HepG2 (cell line): ENCODE results near the gene RNF133. TPM values are rescaled to one million over a fixed set of nuclear protein-coding genes. Genes with fewer than 3 reads are reported as not detected.
"Not testable (repeated sequence)": the region's sequence is repeated elsewhere in the genome, so short reads cannot be mapped to it uniquely, and the experiment has no call there.

Experiments
- ATAC-seq: fragments of 200-7000 bp; cut with Tn5 transposase; 3 replicates; pipeline ENCODE4 v1.9.1; 2020; ENCODE audit warnings: mild to moderate bottlenecking, moderate library complexity
- BruUV-seq: library from RNA; stranded (reverse); fragments of 400-500 nt; replicated peaks from 2 replicates; lab custom pipeline; 2021; lab: Mats Ljungman, UMichigan
- CTCF ChIA-PET: fragments of 300-600 bp; formaldehyde crosslinking; extraction: SDS; loops from one replicate; lab custom pipeline; 2021; ENCODE audit warnings: low total read pairs, inconsistent platforms, low intra/inter-chr PET ratio; lab: Yijun Ruan, JAX
- POLR2A ChIA-PET: fragments of 350-600 bp; sonication (Branson Sonifier 250); formaldehyde crosslinking; loops from one replicate; lab custom pipeline; 2020; ENCODE audit warnings: antibody characterized with exemption, inconsistent platforms; lab: Yijun Ruan, JAX
- DNase-seq: peaks from one replicate; pipeline ENCODE4 v3.0.0-alpha.2; 2015; ENCODE audit warnings: low spot score
- FAIRE-seq: peaks from 3 replicates; lab custom pipeline; 2011; peaks lifted over from hg19 to GRCh38; lab: Jason Lieb, UNC
- H2AFZ ChIP-seq: one replicate; pipeline ENCODE4 v1.6.1; 2011; ENCODE audit warnings: low read length, inconsistent platforms
- H3K27ac ChIP-seq: fragments of 300-600 bp; 3 replicates; pipeline ENCODE4 v1.8.0; 2011; ENCODE audit warnings: mixed run types, mild to moderate bottlenecking, mixed read lengths, low read length, inconsistent platforms; ENCODE audit not compliant: insufficient read depth; ENCODE audit errors: extremely low read length
- H3K27me3 ChIP-seq, 2 experiments: fragments of 200-600 bp in 1 of 2; 2 replicates in 1 of 2; 3 replicates in 1 of 2; pipeline versions ENCODE4 v1.6.0 to v1.8.0; 2011; ENCODE audit warnings: low read length in 2 of 2, mild to moderate bottlenecking in 2 of 2, moderate library complexity in 2 of 2, inconsistent platforms in 1 of 2; ENCODE audit not compliant: insufficient read depth in 2 of 2, control insufficient read depth in 1 of 2
- H3K36me3 ChIP-seq, 2 experiments: fragments of 200-600 bp in 1 of 2; replicated peaks in 1 of 2; 2 replicates in 1 of 2; 3 replicates in 1 of 2; pipeline versions ENCODE4 v1.5.1 to v1.8.0; 2011; ENCODE audit warnings: low read length in 2 of 2, inconsistent platforms in 1 of 2; ENCODE audit not compliant: insufficient read depth in 2 of 2, control insufficient read depth in 1 of 2
- H3K4me1 ChIP-seq: 2 replicates; pipeline ENCODE4 v1.5.1; 2012; ENCODE audit warnings: low read length, inconsistent platforms; ENCODE audit not compliant: insufficient read depth
- H3K4me2 ChIP-seq: 2 replicates; pipeline ENCODE4 v1.6.0; 2011; ENCODE audit warnings: low read depth, low read length, inconsistent platforms
- H3K4me3 ChIP-seq, 3 experiments: fragments of 200-600 bp in 1 of 3; sonication (generic), shearing (Covaris generic) in 1 of 3; replicated peaks in 1 of 3; 2 replicates each; pipeline ENCODE4 v1.5.1; 2011 to 2016; ENCODE audit warnings: low read length in 3 of 3, inconsistent platforms in 2 of 3, low read depth in 2 of 3, mild to moderate bottlenecking in 2 of 3, control low read depth in 1 of 3, mixed read lengths in 1 of 3; ENCODE audit not compliant: insufficient read depth in 1 of 3
- H3K79me2 ChIP-seq: one replicate; pipeline ENCODE4 v1.6.1; 2011; ENCODE audit warnings: low read length, inconsistent platforms; ENCODE audit not compliant: insufficient read depth
- H3K9ac ChIP-seq: 2 replicates; pipeline ENCODE4 v1.6.0; 2011; ENCODE audit warnings: mild to moderate bottlenecking, low read depth, low read length, inconsistent platforms; ENCODE audit not compliant: insufficient read depth
- H3K9me3 ChIP-seq: 2 replicates; pipeline ENCODE4 v1.5.1; 2012; ENCODE audit warnings: mild to moderate bottlenecking, low read length
- H4K20me1 ChIP-seq: 2 replicates; pipeline ENCODE4 v1.6.0; 2011; ENCODE audit warnings: inconsistent platforms, mild to moderate bottlenecking, low read length, moderate library complexity; ENCODE audit not compliant: insufficient read depth
- BORCS8-MEF2B ChIP-seq: sonication (generic); formaldehyde crosslinking; IDR thresholded peaks from 2 replicates; pipeline ENCODE4 v1.8.0; 2022; ENCODE audit warnings: mild to moderate bottlenecking, missing genetic modification reagents
- RXRB ChIP-seq: IDR thresholded peaks from 2 replicates; pipeline ENCODE4 v1.6.1; 2016; ENCODE audit warnings: borderline replicate concordance, missing genetic modification reagents, missing compliant biosample characterization
- TARDBP ChIP-seq: sonication (generic); formaldehyde crosslinking; IDR thresholded peaks from 2 replicates; pipeline ENCODE4 v1.8.0; 2022; ENCODE audit warnings: mild to moderate bottlenecking, missing genetic modification reagents
- whole genome bisulfite sequencing: methylation state at CpG from one replicate; pipeline ENCODE4 v1.1.6; 2017; ENCODE audit warnings: low lambda C conversion rate; 5-methylcytosine and 5-hydroxymethylcytosine counted together
- in situ Hi-C: cut with HindIII; loops from 2 replicates; pipeline ENCODE4 v1.10.0; 2017; ENCODE audit warnings: low pct_unique_long_range_greater_than_20kb; ENCODE audit not compliant: extremely low pct_ligation_motif_present
- intact Hi-C: fragments of 100-400 bp; cut with micrococcal nuclease; formaldehyde crosslinking; loops from one replicate; pipeline ENCODE4 v1.10.0; 2022; ENCODE audit not compliant: unreplicated experiment
- polyA plus RNA-seq, 8 experiments: library from polyadenylated mRNA; depleted of rRNA in 3 of 8; stranded (reverse) in 7 of 8; unstranded in 1 of 8; fragments of >200 nt; fragmentation: Illumina TruSeq in 4 of 8; extraction: Trizol in 4 of 8; gene quantifications; 2 replicates each; pipeline versions ENCODE4 v1.2.1 to v1.2.3, GENCODE V29; 2011 to 2016; ENCODE audit warnings: low read depth in 4 of 8, missing spikeins in 1 of 8, mixed read lengths in 1 of 8; ENCODE audit not compliant: insufficient read depth in 1 of 8
- total RNA-seq, 5 experiments: library from RNA; depleted of rRNA; stranded (reverse); fragments of >200 nt; fragmentation: Illumina TruSeq; extraction: Trizol; gene quantifications; 2 replicates each; pipeline ENCODE4 v1.2.3, GENCODE V29; 2016; ENCODE audit warnings: low read depth in 1 of 5
- TF ChIP-seq, protein P1 (sequence below): sonication (generic); formaldehyde crosslinking; IDR thresholded peaks from 2 replicates; pipeline ENCODE4 v1.4.0; 2020; ENCODE audit warnings: mild to moderate bottlenecking, missing genetic modification reagents, borderline replicate concordance
- TF ChIP-seq, protein P2 (sequence below): sonication (generic); formaldehyde crosslinking; IDR thresholded peaks from 2 replicates; pipeline ENCODE4 v1.4.0; 2020; ENCODE audit warnings: missing genetic modification reagents

RNF133 gene
- total and polyA plus RNA-seq, 2 of the 13 experiments (the other 11 are each of a cell fraction or from before 2014, with no cell fraction given), result 0.13 to 1.00 TPM

DNA sequence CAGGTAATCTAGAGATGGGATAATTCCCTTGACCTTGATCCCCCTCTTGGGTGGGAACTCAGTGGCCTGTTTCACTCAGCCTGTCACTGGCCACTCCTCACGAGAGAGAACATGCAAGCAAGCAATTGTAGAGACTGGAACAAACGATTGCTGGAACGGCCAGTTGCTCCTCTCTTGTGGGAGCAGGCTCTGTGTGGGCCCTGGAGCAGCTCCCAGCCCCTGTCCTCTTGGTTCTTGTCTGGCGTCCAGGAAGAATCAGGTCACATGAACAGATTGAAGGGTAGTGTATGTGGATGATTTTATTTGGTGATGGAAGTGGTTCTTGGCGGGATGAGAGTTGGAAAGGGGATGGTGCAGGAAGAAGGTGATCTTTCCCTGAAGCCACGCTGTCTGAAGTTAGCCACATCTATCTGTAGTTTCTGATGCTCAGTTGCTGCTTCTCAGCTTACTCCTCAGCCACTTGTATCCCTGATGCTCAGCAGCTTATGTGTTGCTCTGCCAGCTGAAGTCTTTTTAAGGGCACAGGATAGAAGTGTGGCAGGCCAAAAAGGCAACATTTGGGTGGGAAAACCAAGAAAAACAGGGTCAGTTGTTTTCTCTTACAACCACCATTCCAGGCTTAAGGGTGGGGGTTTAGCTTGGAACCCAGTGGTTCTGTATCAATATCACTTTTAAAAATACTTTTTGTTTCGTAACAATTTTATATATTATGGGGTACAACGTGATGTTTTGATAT is 15.9 kb downstream of the RNF133 start:
- Histone ChIP-seq H3K36me3 (no peaks in the 10 kb centered on the region), H3K4me3 (no peak overlapping the region), H3K27me3 (no peaks in the 10 kb centered on the region), H3K79me2 (no peaks in the 10 kb centered on the region), H3K4me2 (no peak overlapping the region)
- CTCF ChIA-PET, result no interaction called here
- intact Hi-C loops, result loop anchor here (10.0 kb wide), 1 partner anchor 1728 kb away; the partner anchor contains the start of gene ING3
- BruUV-seq, result no TSS peak
- TF ChIP-seq TARDBP (CRISPR knock-in tag) (no peak), RXRB (CRISPR knock-in tag) (no peak), BORCS8-MEF2B (no peak)
- TF ChIP-seq, protein P1, sequence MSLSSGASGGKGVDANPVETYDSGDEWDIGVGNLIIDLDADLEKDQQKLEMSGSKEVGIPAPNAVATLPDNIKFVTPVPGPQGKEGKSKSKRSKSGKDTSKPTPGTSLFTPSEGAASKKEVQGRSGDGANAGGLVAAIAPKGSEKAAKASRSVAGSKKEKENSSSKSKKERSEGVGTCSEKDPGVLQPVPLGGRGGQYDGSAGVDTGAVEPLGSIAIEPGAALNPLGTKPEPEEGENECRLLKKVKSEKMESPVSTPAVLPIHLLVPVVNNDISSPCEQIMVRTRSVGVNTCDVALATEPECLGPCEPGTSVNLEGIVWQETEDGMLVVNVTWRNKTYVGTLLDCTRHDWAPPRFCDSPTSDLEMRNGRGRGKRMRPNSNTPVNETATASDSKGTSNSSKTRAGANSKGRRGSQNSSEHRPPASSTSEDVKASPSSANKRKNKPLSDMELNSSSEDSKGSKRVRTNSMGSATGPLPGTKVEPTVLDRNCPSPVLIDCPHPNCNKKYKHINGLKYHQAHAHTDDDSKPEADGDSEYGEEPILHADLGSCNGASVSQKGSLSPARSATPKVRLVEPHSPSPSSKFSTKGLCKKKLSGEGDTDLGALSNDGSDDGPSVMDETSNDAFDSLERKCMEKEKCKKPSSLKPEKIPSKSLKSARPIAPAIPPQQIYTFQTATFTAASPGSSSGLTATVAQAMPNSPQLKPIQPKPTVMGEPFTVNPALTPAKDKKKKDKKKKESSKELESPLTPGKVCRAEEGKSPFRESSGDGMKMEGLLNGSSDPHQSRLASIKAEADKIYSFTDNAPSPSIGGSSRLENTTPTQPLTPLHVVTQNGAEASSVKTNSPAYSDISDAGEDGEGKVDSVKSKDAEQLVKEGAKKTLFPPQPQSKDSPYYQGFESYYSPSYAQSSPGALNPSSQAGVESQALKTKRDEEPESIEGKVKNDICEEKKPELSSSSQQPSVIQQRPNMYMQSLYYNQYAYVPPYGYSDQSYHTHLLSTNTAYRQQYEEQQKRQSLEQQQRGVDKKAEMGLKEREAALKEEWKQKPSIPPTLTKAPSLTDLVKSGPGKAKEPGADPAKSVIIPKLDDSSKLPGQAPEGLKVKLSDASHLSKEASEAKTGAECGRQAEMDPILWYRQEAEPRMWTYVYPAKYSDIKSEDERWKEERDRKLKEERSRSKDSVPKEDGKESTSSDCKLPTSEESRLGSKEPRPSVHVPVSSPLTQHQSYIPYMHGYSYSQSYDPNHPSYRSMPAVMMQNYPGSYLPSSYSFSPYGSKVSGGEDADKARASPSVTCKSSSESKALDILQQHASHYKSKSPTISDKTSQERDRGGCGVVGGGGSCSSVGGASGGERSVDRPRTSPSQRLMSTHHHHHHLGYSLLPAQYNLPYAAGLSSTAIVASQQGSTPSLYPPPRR (CRISPR knock-in tag), result no peak
- TF ChIP-seq, protein P2, sequence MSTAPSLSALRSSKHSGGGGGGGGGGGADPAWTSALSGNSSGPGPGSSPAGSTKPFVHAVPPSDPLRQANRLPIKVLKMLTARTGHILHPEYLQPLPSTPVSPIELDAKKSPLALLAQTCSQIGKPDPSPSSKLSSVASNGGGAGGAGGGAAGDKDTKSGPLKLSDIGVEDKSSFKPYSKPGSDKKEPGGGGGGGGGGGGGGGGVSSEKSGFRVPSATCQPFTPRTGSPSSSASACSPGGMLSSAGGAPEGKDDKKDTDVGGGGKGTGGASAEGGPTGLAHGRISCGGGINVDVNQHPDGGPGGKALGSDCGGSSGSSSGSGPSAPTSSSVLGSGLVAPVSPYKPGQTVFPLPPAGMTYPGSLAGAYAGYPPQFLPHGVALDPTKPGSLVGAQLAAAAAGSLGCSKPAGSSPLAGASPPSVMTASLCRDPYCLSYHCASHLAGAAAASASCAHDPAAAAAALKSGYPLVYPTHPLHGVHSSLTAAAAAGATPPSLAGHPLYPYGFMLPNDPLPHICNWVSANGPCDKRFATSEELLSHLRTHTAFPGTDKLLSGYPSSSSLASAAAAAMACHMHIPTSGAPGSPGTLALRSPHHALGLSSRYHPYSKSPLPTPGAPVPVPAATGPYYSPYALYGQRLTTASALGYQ, result no peak
- TF ChIP-seq, all 625 proteins: peak for 0
- H2AFZ ChIP-seq, result no peak overlapping the region
- no peak overlapping the region for H3K9ac ChIP-seq
- DNase-seq (no peak), ATAC-seq (no peak), FAIRE-seq (no peak)
- H3K4me1 ChIP-seq, result peaks cover 29% of the 10 kb centered on the region
- in situ Hi-C loops, result no loop called here
- no peak overlapping the region for H3K27ac ChIP-seq
- no peaks in the 10 kb centered on the region for H4K20me1 ChIP-seq
- POLR2A ChIA-PET, result no interaction called here
- WGBS, result 92% methylated on average over 8 of the region's 8 CpGs
- H3K9me3 ChIP-seq, result no peaks in the 10 kb centered on the region

DNA sequence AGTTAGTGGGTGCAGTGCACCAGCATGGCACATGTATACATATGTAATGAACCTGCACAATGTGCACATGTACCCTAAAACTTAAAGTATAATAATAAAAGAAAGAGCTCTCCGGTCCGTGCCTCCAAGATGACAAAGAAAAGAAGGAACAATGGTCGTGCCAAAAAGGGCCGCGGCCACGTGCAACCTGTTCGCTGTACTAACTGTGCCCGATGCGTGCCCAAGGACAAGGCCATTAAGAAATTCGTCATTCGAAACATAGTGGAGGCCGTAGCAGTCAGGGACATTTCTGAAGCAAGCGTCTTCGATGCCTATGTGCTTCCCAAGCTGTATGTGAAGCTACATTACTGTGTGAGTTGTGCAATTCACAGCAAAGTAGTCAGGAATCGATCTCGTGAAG is 17.7 kb downstream of the RNF133 start:
- CTCF ChIA-PET, result not testable (repeated sequence)
- intact Hi-C loops, result loop anchor here (10.0 kb wide), 1 partner anchor 1726 kb away; the partner anchor contains the start of gene ING3

More for the DNA sequence above, 17.7 kb downstream of the RNF133 start:
- BruUV-seq, H3K4me3 ChIP-seq, H3K9ac ChIP-seq, H4K20me1 ChIP-seq, ATAC-seq, FAIRE-seq, DNase-seq, H3K27me3 ChIP-seq, H3K36me3 ChIP-seq, H2AFZ ChIP-seq, in situ Hi-C loops, H3K9me3 ChIP-seq, H3K27ac ChIP-seq, H3K4me2 ChIP-seq, POLR2A ChIA-PET, H3K79me2 ChIP-seq: not testable (repeated sequence)
- WGBS, result 99% methylated on average over 16 of the region's 16 CpGs
- H3K4me1 ChIP-seq, result peaks cover 47% of the 10 kb centered on the region
